HepG2 (cell line): ENCODE results near the gene MS4A13. TPM values are rescaled to one million over a fixed set of nuclear protein-coding genes. Genes with fewer than 3 reads are reported as not detected.

Source experiments
- ATAC-seq: fragments of 200-7000 bp; cut with Tn5 transposase; 3 replicates; pipeline ENCODE4 v1.9.1; 2020; ENCODE audit warnings: mild to moderate bottlenecking, moderate library complexity
- BruUV-seq: library from RNA; stranded (reverse); fragments of 400-500 nt; replicated peaks from 2 replicates; lab custom pipeline; 2021; lab: Mats Ljungman, UMichigan
- CTCF ChIA-PET: fragments of 300-600 bp; formaldehyde crosslinking; extraction: SDS; loops from one replicate; lab custom pipeline; 2021; ENCODE audit warnings: low total read pairs, inconsistent platforms, low intra/inter-chr PET ratio; lab: Yijun Ruan, JAX
- POLR2A ChIA-PET: fragments of 350-600 bp; sonication (Branson Sonifier 250); formaldehyde crosslinking; loops from one replicate; lab custom pipeline; 2020; ENCODE audit warnings: antibody characterized with exemption, inconsistent platforms; lab: Yijun Ruan, JAX
- DNase-seq: peaks from one replicate; pipeline ENCODE4 v3.0.0-alpha.2; 2015; ENCODE audit warnings: low spot score
- FAIRE-seq: peaks from 3 replicates; lab custom pipeline; 2011; peaks lifted over from hg19 to GRCh38; lab: Jason Lieb, UNC
- H2AFZ ChIP-seq: one replicate; pipeline ENCODE4 v1.6.1; 2011; ENCODE audit warnings: low read length, inconsistent platforms
- H3K27ac ChIP-seq: fragments of 300-600 bp; 3 replicates; pipeline ENCODE4 v1.8.0; 2011; ENCODE audit warnings: mixed run types, mild to moderate bottlenecking, mixed read lengths, low read length, inconsistent platforms; ENCODE audit not compliant: insufficient read depth; ENCODE audit errors: extremely low read length
- H3K27me3 ChIP-seq, 2 experiments: fragments of 200-600 bp in 1 of 2; 2 replicates in 1 of 2; 3 replicates in 1 of 2; pipeline versions ENCODE4 v1.6.0 to v1.8.0; 2011; ENCODE audit warnings: low read length in 2 of 2, mild to moderate bottlenecking in 2 of 2, moderate library complexity in 2 of 2, inconsistent platforms in 1 of 2; ENCODE audit not compliant: insufficient read depth in 2 of 2, control insufficient read depth in 1 of 2
- H3K36me3 ChIP-seq, 2 experiments: fragments of 200-600 bp in 1 of 2; replicated peaks in 1 of 2; 2 replicates in 1 of 2; 3 replicates in 1 of 2; pipeline versions ENCODE4 v1.5.1 to v1.8.0; 2011; ENCODE audit warnings: low read length in 2 of 2, inconsistent platforms in 1 of 2; ENCODE audit not compliant: insufficient read depth in 2 of 2, control insufficient read depth in 1 of 2
- H3K4me1 ChIP-seq: 2 replicates; pipeline ENCODE4 v1.5.1; 2012; ENCODE audit warnings: low read length, inconsistent platforms; ENCODE audit not compliant: insufficient read depth
- H3K4me2 ChIP-seq: 2 replicates; pipeline ENCODE4 v1.6.0; 2011; ENCODE audit warnings: low read depth, low read length, inconsistent platforms
- H3K4me3 ChIP-seq, 3 experiments: fragments of 200-600 bp in 1 of 3; sonication (generic), shearing (Covaris generic) in 1 of 3; replicated peaks in 1 of 3; 2 replicates each; pipeline ENCODE4 v1.5.1; 2011 to 2016; ENCODE audit warnings: low read length in 3 of 3, inconsistent platforms in 2 of 3, low read depth in 2 of 3, mild to moderate bottlenecking in 2 of 3, control low read depth in 1 of 3, mixed read lengths in 1 of 3; ENCODE audit not compliant: insufficient read depth in 1 of 3
- H3K79me2 ChIP-seq: one replicate; pipeline ENCODE4 v1.6.1; 2011; ENCODE audit warnings: low read length, inconsistent platforms; ENCODE audit not compliant: insufficient read depth
- H3K9ac ChIP-seq: 2 replicates; pipeline ENCODE4 v1.6.0; 2011; ENCODE audit warnings: mild to moderate bottlenecking, low read depth, low read length, inconsistent platforms; ENCODE audit not compliant: insufficient read depth
- H3K9me3 ChIP-seq: 2 replicates; pipeline ENCODE4 v1.5.1; 2012; ENCODE audit warnings: mild to moderate bottlenecking, low read length
- H4K20me1 ChIP-seq: 2 replicates; pipeline ENCODE4 v1.6.0; 2011; ENCODE audit warnings: inconsistent platforms, mild to moderate bottlenecking, low read length, moderate library complexity; ENCODE audit not compliant: insufficient read depth
- ATF2 ChIP-seq: sonication (generic); formaldehyde crosslinking; IDR thresholded peaks from 2 replicates; pipeline ENCODE4 v1.4.0; 2020; ENCODE audit warnings: missing genetic modification reagents
- CCAR2 ChIP-seq: fragments of 200-400 bp; formaldehyde crosslinking; optimal IDR thresholded peaks from 2 replicates; pipeline ENCODE3; 2018; ENCODE audit warnings: low read depth, mild to moderate bottlenecking, low read length, moderate library complexity
- PTBP1 ChIP-seq: fragments of 200-400 bp; formaldehyde crosslinking; IDR thresholded peaks from 2 replicates; pipeline ENCODE4 v1.6.1; 2018; ENCODE audit warnings: low read length, low read depth; ENCODE audit not compliant: poor library complexity, severe bottlenecking
- SP4 ChIP-seq: sonication (generic); formaldehyde crosslinking; IDR thresholded peaks from 2 replicates; pipeline ENCODE4 v1.8.1; 2023; ENCODE audit warnings: mild to moderate bottlenecking, missing genetic modification reagents
- ZKSCAN8 ChIP-seq: IDR thresholded peaks from 2 replicates; pipeline ENCODE4 v1.6.1; 2016; ENCODE audit warnings: borderline replicate concordance, missing genetic modification reagents, missing compliant biosample characterization
- ZNF292 ChIP-seq: sonication (generic); formaldehyde crosslinking; IDR thresholded peaks from 2 replicates; pipeline ENCODE4 v1.8.1; 2022; ENCODE audit warnings: mild to moderate bottlenecking, low read depth, missing genetic modification reagents, borderline replicate concordance
- WGBS: methylation state at CpG from one replicate; pipeline ENCODE4 v1.1.6; 2017; ENCODE audit warnings: low lambda C conversion rate; 5-methylcytosine and 5-hydroxymethylcytosine counted together
- in situ Hi-C: cut with HindIII; loops from 2 replicates; pipeline ENCODE4 v1.10.0; 2017; ENCODE audit warnings: low pct_unique_long_range_greater_than_20kb; ENCODE audit not compliant: extremely low pct_ligation_motif_present
- intact Hi-C: fragments of 100-400 bp; cut with micrococcal nuclease; formaldehyde crosslinking; loops from one replicate; pipeline ENCODE4 v1.10.0; 2022; ENCODE audit not compliant: unreplicated experiment
- polyA plus RNA-seq, 8 experiments: library from polyadenylated mRNA; depleted of rRNA in 3 of 8; stranded (reverse) in 7 of 8; unstranded in 1 of 8; fragments of >200 nt; fragmentation: Illumina TruSeq in 4 of 8; extraction: Trizol in 4 of 8; gene quantifications; 2 replicates each; pipeline versions ENCODE4 v1.2.1 to v1.2.3, GENCODE V29; 2011 to 2016; ENCODE audit warnings: low read depth in 4 of 8, missing spikeins in 1 of 8, mixed read lengths in 1 of 8; ENCODE audit not compliant: insufficient read depth in 1 of 8
- total RNA-seq, 5 experiments: library from RNA; depleted of rRNA; stranded (reverse); fragments of >200 nt; fragmentation: Illumina TruSeq; extraction: Trizol; gene quantifications; 2 replicates each; pipeline ENCODE4 v1.2.3, GENCODE V29; 2016; ENCODE audit warnings: low read depth in 1 of 5
- TF ChIP-seq, protein P1 (sequence below): sonication (generic); formaldehyde crosslinking; IDR thresholded peaks from 2 replicates; pipeline ENCODE4 v1.5.0; 2020; ENCODE audit warnings: mild to moderate bottlenecking, missing genetic modification reagents, moderate library complexity

The MS4A13 gene
- total and polyA plus RNA-seq, 2 of the 13 experiments (the other 11 are each of a cell fraction or from before 2014, with no cell fraction given), result not detected

DNA sequence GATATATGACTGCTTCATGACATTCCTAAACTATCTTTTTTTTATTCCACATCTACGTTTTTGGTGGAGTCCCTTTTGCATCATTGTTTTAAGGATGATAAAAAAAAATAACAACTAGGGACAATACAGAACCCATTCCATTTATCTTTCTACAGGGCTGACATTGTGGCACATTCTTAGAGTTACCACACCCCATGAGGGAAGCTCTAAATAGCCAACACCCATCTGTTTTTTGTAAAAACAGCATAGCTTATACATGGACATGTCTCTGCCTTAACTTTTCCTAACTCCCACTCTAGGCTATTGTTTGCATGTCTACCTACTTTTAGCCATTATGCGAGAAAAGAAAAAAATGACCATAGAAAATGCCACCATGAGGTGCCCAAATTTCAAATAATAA is 46.4 kb upstream of the MS4A13 start (continued):
- TF ChIP-seq, protein P1, sequence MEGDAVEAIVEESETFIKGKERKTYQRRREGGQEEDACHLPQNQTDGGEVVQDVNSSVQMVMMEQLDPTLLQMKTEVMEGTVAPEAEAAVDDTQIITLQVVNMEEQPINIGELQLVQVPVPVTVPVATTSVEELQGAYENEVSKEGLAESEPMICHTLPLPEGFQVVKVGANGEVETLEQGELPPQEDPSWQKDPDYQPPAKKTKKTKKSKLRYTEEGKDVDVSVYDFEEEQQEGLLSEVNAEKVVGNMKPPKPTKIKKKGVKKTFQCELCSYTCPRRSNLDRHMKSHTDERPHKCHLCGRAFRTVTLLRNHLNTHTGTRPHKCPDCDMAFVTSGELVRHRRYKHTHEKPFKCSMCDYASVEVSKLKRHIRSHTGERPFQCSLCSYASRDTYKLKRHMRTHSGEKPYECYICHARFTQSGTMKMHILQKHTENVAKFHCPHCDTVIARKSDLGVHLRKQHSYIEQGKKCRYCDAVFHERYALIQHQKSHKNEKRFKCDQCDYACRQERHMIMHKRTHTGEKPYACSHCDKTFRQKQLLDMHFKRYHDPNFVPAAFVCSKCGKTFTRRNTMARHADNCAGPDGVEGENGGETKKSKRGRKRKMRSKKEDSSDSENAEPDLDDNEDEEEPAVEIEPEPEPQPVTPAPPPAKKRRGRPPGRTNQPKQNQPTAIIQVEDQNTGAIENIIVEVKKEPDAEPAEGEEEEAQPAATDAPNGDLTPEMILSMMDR (CRISPR knock-in tag), result no peak
- TF ChIP-seq SP4 (CRISPR knock-in tag), result no peak

DNA sequence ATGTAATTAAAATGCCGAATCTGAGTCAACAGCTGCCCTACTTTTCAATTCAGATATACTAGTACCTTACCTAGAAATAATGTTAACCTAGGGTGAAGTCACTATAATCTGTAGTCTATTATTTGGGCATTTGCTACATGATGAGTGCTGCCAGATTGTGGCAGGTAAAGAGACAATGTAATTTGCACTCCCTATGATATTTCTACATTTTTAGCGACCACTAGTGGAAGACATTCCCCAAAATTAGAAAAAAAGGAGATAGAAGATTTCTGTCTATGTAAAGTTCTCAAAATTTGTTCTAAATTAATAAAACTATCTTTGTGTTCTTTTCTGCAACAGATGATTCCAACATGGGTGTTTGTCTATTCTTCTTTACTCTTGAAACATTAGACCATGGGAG is 45.5 kb upstream of the MS4A13 start:
- no peak overlapping the region for H2AFZ ChIP-seq
- H3K27ac ChIP-seq, result no peak overlapping the region
- BruUV-seq, result no TSS peak
- intact Hi-C loops, result no loop called here
- no peaks in the 10 kb centered on the region for H3K4me1 ChIP-seq
- H3K4me3 ChIP-seq, result no peak overlapping the region
- no peak overlapping the region for H3K9ac ChIP-seq
- FAIRE-seq, result no peak
- ChIA-PET CTCF (no interaction called here), POLR2A (no interaction called here)
- in situ Hi-C loops, result no loop called here
- no peaks in the 10 kb centered on the region for H4K20me1 ChIP-seq
- H3K4me2 ChIP-seq, result no peak overlapping the region
- TF ChIP-seq ZKSCAN8 (CRISPR knock-in tag) (no peak), CCAR2 (no peak), PTBP1 (no peak), ZNF292 (CRISPR knock-in tag) (no peak), ATF2 (CRISPR knock-in tag) (no peak)
- DNase-seq, result no peak
- no peaks in the 10 kb centered on the region; a peak in 1 of 5 replicates for H3K27me3 ChIP-seq
- 0% methylated on average over 2 of the region's 2 CpGs for WGBS
- no peak for ATAC-seq
- no peaks in the 10 kb centered on the region for H3K79me2 ChIP-seq
- no peaks in the 10 kb centered on the region for H3K36me3 ChIP-seq
- H3K9me3 ChIP-seq, result no peaks in the 10 kb centered on the region
